Smooth muscle cell (in vitro differentiated cells): ENCODE measurements around the gene CLSTN2. TPM values are rescaled to one million over a fixed set of nuclear protein-coding genes. Genes with fewer than 3 reads are reported as not detected.

Experiments used
- DNase-seq: peaks from one replicate; lab custom pipeline; 2025; ENCODE audit not compliant: unreplicated experiment; lab: John Stamatoyannopoulos, UW
- H2AFZ ChIP-seq: fragments of 200-600 bp; sonication (generic); 2 replicates; pipeline ENCODE4 v1.6.0; 2016; ENCODE audit warnings: antibody characterized with exemption, low read depth, mild to moderate bottlenecking
- H3F3A ChIP-seq: fragments of 200-600 bp; sonication (generic); 2 replicates; pipeline ENCODE4 v1.6.0; 2017; ENCODE audit warnings: antibody characterized with exemption, low read depth
- H3K27ac ChIP-seq: fragments of 200-600 bp; sonication (generic); 2 replicates; pipeline ENCODE4 v1.5.1; 2016; ENCODE audit warnings: low read depth, mild to moderate bottlenecking
- H3K27me3 ChIP-seq: fragments of 200-600 bp; sonication (generic); 2 replicates; pipeline ENCODE4 v1.6.1; 2016; ENCODE audit warnings: low read depth, mild to moderate bottlenecking
- H3K36me3 ChIP-seq: fragments of 200-600 bp; sonication (generic); 2 replicates; pipeline ENCODE4 v1.5.1; 2016; ENCODE audit warnings: low read depth
- H3K4me1 ChIP-seq: fragments of 200-600 bp; sonication (generic); 2 replicates; pipeline ENCODE4 v1.5.1; 2016; ENCODE audit warnings: low read depth
- H3K4me2 ChIP-seq: fragments of 200-600 bp; sonication (generic); 2 replicates; pipeline ENCODE4 v1.6.0; 2016; ENCODE audit warnings: mild to moderate bottlenecking
- H3K4me3 ChIP-seq: fragments of 200-600 bp; sonication (generic); 2 replicates; pipeline ENCODE4 v1.5.1; 2016; ENCODE audit warnings: mild to moderate bottlenecking
- H3K79me2 ChIP-seq: fragments of 200-600 bp; sonication (generic); 2 replicates; pipeline ENCODE4 v1.6.0; 2016; ENCODE audit warnings: low read depth, mild to moderate bottlenecking
- H3K9ac ChIP-seq: fragments of 200-600 bp; sonication (generic); 2 replicates; pipeline ENCODE4 v1.6.0; 2016; ENCODE audit warnings: low read depth
- H3K9me3 ChIP-seq: fragments of 200-600 bp; sonication (generic); replicated peaks from 2 replicates; pipeline ENCODE4 v1.5.1; 2016; ENCODE audit warnings: low read depth
- H4K20me1 ChIP-seq: fragments of 200-600 bp; sonication (generic); 2 replicates; pipeline ENCODE4 v1.6.0; 2016; ENCODE audit warnings: low read depth
- WGBS: methylation state at CpG from one replicate; pipeline ENCODE4 v1.1.7; 2016; ENCODE audit warnings: low lambda C conversion rate; 5-methylcytosine and 5-hydroxymethylcytosine counted together
- polyA plus RNA-seq: library from polyadenylated mRNA; unstranded; fragments of >200 nt; fragmentation: Nextera tagmentation; extraction: Ambion mirVana; gene quantifications from 2 replicates; pipeline ENCODE4 v1.2.1, GENCODE V29; 2016
- total RNA-seq: library from RNA; depleted of rRNA; stranded (reverse); fragments of >200 nt; gene quantifications from 2 replicates; pipeline ENCODE4 v1.2.3, GENCODE V29; 2014
- TF ChIP-seq, protein P1 (sequence below): fragments of 200-600 bp; sonication (generic); IDR thresholded peaks from 2 replicates; pipeline ENCODE4 v1.5.1; 2017; ENCODE audit warnings: borderline replicate concordance, mild to moderate bottlenecking, antibody characterized with exemption; ENCODE audit not compliant: insufficient read depth, poor library complexity, severe bottlenecking

Gene CLSTN2
- total and polyA plus RNA-seq, 2 experiments from 2014 or later: 0.91 to 1.5 TPM

DNA sequence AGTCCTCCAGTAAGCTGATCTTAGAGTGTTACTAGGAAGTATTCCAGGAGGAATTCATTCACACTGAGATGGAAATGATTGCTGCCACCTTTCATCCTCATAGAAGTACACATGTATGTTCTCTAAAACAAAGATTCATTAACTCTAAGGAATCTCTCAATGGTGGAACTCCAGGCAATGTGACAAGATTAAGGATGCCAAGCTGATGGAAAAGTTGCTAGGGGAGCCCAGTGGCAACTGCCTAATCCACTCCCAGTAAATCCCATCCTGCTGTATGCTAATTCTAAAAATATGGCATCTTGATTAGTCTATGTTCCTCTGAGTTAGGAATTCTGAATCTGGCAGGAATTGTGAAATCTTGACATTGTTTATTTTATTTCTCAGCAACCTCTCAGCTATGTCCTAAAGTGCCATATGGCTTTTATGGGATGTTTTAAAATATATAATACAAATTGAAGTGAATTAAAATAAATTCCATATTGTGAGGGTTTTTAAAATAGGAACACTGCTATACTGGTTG is 532.9 kb downstream of the CLSTN2 start:
- Histone ChIP-seq H3K9ac (peak overlapping the region; percentile 65), H3K27ac (peak overlapping the region; percentile 72), H2AFZ (no peak overlapping the region), H3F3A (no peaks in the 10 kb centered on the region), H3K4me2 (peak overlapping the region; percentile 11), H3K9me3 (no peaks in the 10 kb centered on the region), H3K4me3 (no peak overlapping the region), H3K4me1 (peaks cover 17% of the 10 kb centered on the region), H3K36me3 (no peaks in the 10 kb centered on the region), H3K27me3 (no peaks in the 10 kb centered on the region), H3K79me2 (no peaks in the 10 kb centered on the region), H4K20me1 (no peaks in the 10 kb centered on the region)
- no peak for DNase-seq
- TF ChIP-seq, protein P1, sequence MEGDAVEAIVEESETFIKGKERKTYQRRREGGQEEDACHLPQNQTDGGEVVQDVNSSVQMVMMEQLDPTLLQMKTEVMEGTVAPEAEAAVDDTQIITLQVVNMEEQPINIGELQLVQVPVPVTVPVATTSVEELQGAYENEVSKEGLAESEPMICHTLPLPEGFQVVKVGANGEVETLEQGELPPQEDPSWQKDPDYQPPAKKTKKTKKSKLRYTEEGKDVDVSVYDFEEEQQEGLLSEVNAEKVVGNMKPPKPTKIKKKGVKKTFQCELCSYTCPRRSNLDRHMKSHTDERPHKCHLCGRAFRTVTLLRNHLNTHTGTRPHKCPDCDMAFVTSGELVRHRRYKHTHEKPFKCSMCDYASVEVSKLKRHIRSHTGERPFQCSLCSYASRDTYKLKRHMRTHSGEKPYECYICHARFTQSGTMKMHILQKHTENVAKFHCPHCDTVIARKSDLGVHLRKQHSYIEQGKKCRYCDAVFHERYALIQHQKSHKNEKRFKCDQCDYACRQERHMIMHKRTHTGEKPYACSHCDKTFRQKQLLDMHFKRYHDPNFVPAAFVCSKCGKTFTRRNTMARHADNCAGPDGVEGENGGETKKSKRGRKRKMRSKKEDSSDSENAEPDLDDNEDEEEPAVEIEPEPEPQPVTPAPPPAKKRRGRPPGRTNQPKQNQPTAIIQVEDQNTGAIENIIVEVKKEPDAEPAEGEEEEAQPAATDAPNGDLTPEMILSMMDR: no peak

DNA sequence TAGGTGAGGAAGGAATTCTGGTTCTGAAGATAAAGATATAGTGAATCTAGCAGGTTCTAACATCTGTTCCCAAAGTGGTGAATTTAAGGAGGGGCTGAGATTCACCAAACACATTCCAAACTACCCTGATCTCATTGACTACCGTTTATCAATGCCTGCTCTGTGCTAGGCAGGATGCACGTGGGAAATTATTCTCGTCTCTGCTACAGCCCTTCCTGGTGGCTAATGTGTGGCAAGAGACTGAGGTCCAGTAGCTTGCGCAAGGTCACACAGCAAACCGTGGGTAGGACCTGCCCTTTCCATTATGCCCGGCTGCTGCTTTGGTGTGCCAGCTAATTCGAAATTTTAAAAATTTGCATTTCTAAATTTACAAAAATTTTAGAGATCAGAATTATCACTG is 533.4 kb downstream of the CLSTN2 start:
- no peaks in the 10 kb centered on the region for H3F3A ChIP-seq
- H3K4me1 ChIP-seq: peaks cover 17% of the 10 kb centered on the region
- no peak overlapping the region for H3K4me2 ChIP-seq
- H3K79me2 ChIP-seq: no peaks in the 10 kb centered on the region
- no peak overlapping the region for H2AFZ ChIP-seq
- TF ChIP-seq, protein P1: no peak
- H3K9ac ChIP-seq: no peak overlapping the region
- no peak for DNase-seq
- no peaks in the 10 kb centered on the region for H3K27me3 ChIP-seq
- no peaks in the 10 kb centered on the region for H3K36me3 ChIP-seq
- no peaks in the 10 kb centered on the region for H4K20me1 ChIP-seq
- 94% methylated on average over 7 of the region's 7 CpGs for WGBS
- H3K27ac ChIP-seq: no peak overlapping the region
- no peaks in the 10 kb centered on the region for H3K9me3 ChIP-seq
- H3K4me3 ChIP-seq: no peak overlapping the region

DNA sequence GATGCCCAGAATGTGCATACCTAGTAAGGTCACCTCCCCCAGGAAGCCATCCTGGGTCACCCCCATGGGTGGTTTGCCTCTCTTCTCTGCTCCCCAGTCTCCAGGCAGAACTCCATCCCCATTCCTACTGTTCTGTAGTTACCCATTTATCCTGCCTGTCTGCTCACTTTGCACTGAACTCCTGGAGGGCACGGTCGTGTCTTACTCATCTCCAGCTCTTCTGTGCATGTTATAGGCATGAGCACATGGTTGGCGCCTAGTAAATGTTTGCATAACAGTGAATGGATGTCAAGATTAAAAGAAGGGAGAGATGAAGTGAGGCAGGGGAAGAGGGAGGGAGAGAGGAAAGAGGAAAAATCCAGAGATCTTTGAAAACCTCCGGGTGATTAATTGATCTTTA is 534.5 kb downstream of the CLSTN2 start:
- no peak for DNase-seq
- no peaks in the 10 kb centered on the region for H4K20me1 ChIP-seq
- no peaks in the 10 kb centered on the region for H3F3A ChIP-seq
- WGBS: 72% methylated on average over 4 of the region's 4 CpGs
- no peaks in the 10 kb centered on the region for H3K9me3 ChIP-seq
- no peak overlapping the region for H3K27ac ChIP-seq
- H3K4me1 ChIP-seq: peaks cover 17% of the 10 kb centered on the region
- H3K9ac ChIP-seq: no peak overlapping the region
- H2AFZ ChIP-seq: no peak overlapping the region
- H3K4me3 ChIP-seq: no peak overlapping the region
- TF ChIP-seq, protein P1: no peak
- no peak overlapping the region for H3K4me2 ChIP-seq
- no peaks in the 10 kb centered on the region for H3K36me3 ChIP-seq
- no peaks in the 10 kb centered on the region for H3K79me2 ChIP-seq
- H3K27me3 ChIP-seq: no peaks in the 10 kb centered on the region

DNA sequence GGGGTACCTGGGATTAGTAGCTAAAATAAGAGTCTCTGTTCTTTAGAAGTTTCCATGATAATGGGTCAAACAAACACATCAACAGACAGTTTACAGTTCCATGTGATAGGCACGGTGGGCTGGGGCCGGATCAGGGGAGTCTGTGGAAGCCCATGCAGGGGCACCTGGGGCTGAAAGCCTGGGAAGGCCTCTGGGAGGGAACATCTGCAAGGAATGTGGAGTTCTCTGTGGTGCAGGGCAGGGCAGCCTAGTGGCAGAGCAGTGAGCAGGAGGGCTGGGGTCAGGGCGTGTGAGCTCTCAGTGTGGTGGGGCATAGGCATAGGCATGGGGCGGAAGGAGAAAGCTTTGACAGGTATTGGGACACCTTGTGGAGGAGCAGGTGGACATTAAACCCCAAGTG is 535.2 kb downstream of the CLSTN2 start:
- TF ChIP-seq, protein P1: no peak
- Histone ChIP-seq H3K27ac (no peak overlapping the region), H3F3A (no peaks in the 10 kb centered on the region), H4K20me1 (no peaks in the 10 kb centered on the region), H3K79me2 (no peaks in the 10 kb centered on the region), H3K9ac (no peak overlapping the region), H3K4me2 (no peak overlapping the region), H3K9me3 (no peaks in the 10 kb centered on the region), H3K27me3 (peaks cover 2% of the 10 kb centered on the region), H2AFZ (no peak overlapping the region), H3K4me3 (no peak overlapping the region), H3K4me1 (peaks cover 17% of the 10 kb centered on the region), H3K36me3 (no peaks in the 10 kb centered on the region)
- 84% methylated on average over 4 of the region's 4 CpGs for WGBS
- DNase-seq: no peak
